Sigmoid colon (tissue), 7 donors: Measurements from ENCODE around the gene FBXO8. TPM values are rescaled to one million over a fixed set of nuclear protein-coding genes. Genes with fewer than 3 reads are reported as not detected.

ENCODE experiments used
- DNase-seq: peaks from one replicate; pipeline ENCODE4 v3.0.0-alpha.2; 2019
- H3K27ac ChIP-seq, 4 donors: fragments of 200-600 bp; sonication (generic); one replicate each; pipeline ENCODE4 v1.5.1; 2016 to 2019; ENCODE audit warnings: mild to moderate bottlenecking in 1 of 4
- H3K27me3 ChIP-seq, 3 donors: fragments of 200-600 bp; sonication (generic); one replicate each; pipeline ENCODE4 v1.5.1; 2019; ENCODE audit warnings: mild to moderate bottlenecking in 1 of 3
- H3K36me3 ChIP-seq, 4 donors: fragments of 200-600 bp; sonication (generic); one replicate each; pipeline ENCODE4 v1.5.1; 2016 to 2019
- H3K4me1 ChIP-seq, 4 donors: fragments of 200-600 bp; sonication (generic); one replicate each; pipeline ENCODE4 v1.5.1; 2017 to 2019
- H3K4me3 ChIP-seq, 4 donors: fragments of 200-600 bp; sonication (generic); one replicate each; pipeline ENCODE4 v1.5.1; 2017 to 2019; ENCODE audit warnings: mild to moderate bottlenecking in 2 of 4, moderate library complexity in 1 of 4
- H3K9me3 ChIP-seq, 4 donors: fragments of 200-600 bp in 3 of 4; sonication (generic) in 3 of 4; one replicate each; pipeline versions ENCODE4 v1.5.1 to v1.6.1; 2013 to 2019
- EP300 ChIP-seq, 4 donors: sonication (generic); formaldehyde crosslinking; IDR thresholded peaks; one replicate each; pipeline ENCODE4 v1.6.1; 2017; ENCODE audit warnings: antibody characterized with exemption in 4 of 4
- POLR2A ChIP-seq, 2 donors: fragments of 450-650 bp; IDR thresholded peaks; one replicate each; pipeline ENCODE4 v1.6.1; 2016; ENCODE audit warnings: antibody characterized with exemption in 2 of 2, mild to moderate bottlenecking in 2 of 2, moderate library complexity in 2 of 2
- POLR2AphosphoS5 ChIP-seq, 4 donors: sonication (generic); formaldehyde crosslinking; IDR thresholded peaks; one replicate each; pipeline ENCODE4 v1.6.1; 2017; ENCODE audit warnings: antibody characterized with exemption in 4 of 4
- WGBS, 2 donors: extraction: QIAGEN DNeasy Blood & Tissue Kit; methylation state at CpG; one replicate each; pipeline ENCODE4 v1.1.7; 2013; 5-methylcytosine and 5-hydroxymethylcytosine counted together
- intact Hi-C: fragments of 100-400 bp; cut with DNase I; formaldehyde crosslinking; loops from one replicate; pipeline ENCODE4 v1.15.1; 2023
- polyA plus RNA-seq, 3 donors: library from polyadenylated mRNA; stranded (reverse); fragments of 200-250 nt; gene quantifications; one replicate each; pipeline ENCODE4 v1.2.3, GENCODE V29; 2013
- total RNA-seq, 4 donors: library from RNA; depleted of rRNA; stranded (reverse); fragments of >200 nt; gene quantifications; one replicate each; pipeline ENCODE4 v1.1.0, GENCODE V29; 2016
- TF ChIP-seq, protein P1 (sequence below), 4 experiments: fragments of 450-650 bp in 3 of 4; fragments of 200-600 bp in 1 of 4; IDR thresholded peaks; one replicate each; pipeline ENCODE4 v1.5.1; 2016 to 2019; ENCODE audit warnings: antibody characterized with exemption in 4 of 4, mild to moderate bottlenecking in 3 of 4, moderate library complexity in 2 of 4
- donor health status: healthy with polysubstance abuse.
- donor health status: Bipolar disorder and iron deficiency.
- donor health status: healthy.

FBXO8 gene
- total and polyA plus RNA-seq, 7 donors = 14.5 to 68.8 (median 42.8) TPM

DNA sequence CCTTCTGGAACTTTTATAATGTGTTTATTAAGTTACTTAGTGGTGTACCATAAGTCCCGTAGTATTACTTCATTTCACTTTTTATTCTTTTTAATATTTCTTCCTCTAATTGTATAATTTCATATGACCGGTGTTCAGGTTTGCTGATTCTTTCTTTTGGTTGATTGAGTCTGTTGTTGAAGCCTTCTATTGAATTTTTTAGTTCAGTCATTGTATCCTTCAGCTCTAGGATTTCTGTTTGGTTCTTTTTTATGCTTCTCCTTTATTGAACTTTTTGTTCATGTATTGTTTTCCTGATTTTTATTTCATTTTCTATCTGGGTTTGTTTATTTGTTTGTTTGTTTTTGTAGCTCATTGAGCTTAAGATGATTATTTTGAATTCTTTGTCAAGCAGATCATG is 9.0 kb upstream of the FBXO8 start:
- no peak for DNase-seq
- no peak overlapping the region for H3K4me3 ChIP-seq
- TF ChIP-seq POLR2A (IDR thresholded peaks at IDR 0.05) = no peak
- no peak for TF ChIP-seq POLR2AphosphoS5 (IDR thresholded peaks at IDR 0.05)
- TF ChIP-seq EP300 (IDR thresholded peaks at IDR 0.05) = no peak
- TF ChIP-seq, protein P1, sequence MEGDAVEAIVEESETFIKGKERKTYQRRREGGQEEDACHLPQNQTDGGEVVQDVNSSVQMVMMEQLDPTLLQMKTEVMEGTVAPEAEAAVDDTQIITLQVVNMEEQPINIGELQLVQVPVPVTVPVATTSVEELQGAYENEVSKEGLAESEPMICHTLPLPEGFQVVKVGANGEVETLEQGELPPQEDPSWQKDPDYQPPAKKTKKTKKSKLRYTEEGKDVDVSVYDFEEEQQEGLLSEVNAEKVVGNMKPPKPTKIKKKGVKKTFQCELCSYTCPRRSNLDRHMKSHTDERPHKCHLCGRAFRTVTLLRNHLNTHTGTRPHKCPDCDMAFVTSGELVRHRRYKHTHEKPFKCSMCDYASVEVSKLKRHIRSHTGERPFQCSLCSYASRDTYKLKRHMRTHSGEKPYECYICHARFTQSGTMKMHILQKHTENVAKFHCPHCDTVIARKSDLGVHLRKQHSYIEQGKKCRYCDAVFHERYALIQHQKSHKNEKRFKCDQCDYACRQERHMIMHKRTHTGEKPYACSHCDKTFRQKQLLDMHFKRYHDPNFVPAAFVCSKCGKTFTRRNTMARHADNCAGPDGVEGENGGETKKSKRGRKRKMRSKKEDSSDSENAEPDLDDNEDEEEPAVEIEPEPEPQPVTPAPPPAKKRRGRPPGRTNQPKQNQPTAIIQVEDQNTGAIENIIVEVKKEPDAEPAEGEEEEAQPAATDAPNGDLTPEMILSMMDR (IDR thresholded peaks at IDR 0.05) = no peak
- no peaks in the 10 kb centered on the region for H3K27me3 ChIP-seq
- peaks cover 0 to 8% (median 0%) of the 10 kb centered on the region in 4 donors for H3K9me3 ChIP-seq
- 95 to 98% methylated on average over 2 of the region's 2 CpGs for WGBS, 2 donors
- no peaks in the 10 kb centered on the region for H3K4me1 ChIP-seq
- H3K27ac ChIP-seq = no peak overlapping the region
- intact Hi-C loops = no loop called here
- peaks cover 0 to 7% (median 0%) of the 10 kb centered on the region in 4 donors for H3K36me3 ChIP-seq

DNA sequence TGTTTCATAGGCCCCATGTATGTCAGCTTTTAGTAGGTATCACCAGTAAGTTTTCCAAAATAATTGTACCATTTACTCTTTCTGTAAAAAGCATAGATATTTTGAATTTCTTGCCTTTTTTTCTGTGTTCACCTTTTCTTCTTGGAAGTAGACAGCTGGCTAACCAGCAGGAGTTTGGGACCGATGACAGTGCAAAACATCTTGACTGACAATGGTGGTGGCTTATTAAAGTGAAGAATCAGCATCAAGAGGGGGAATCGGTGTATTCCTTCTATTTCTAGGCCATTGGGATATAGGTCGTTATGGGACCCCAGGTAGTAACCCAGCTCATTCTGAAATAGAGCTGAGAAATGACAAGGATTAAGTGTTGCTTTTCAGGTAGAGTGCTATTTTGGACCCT is 3.4 kb upstream of the FBXO8 start:
- H3K4me1 ChIP-seq = peaks cover 0 to 32% (median 26%) of the 10 kb centered on the region in 4 donors
- no peaks in the 10 kb centered on the region for H3K27me3 ChIP-seq
- peaks cover 0 to 1% (median 0%) of the 10 kb centered on the region in 4 donors for H3K9me3 ChIP-seq
- H3K27ac ChIP-seq = no peak overlapping the region
- H3K36me3 ChIP-seq = peaks cover 0 to 2% (median 0%) of the 10 kb centered on the region in 4 donors
- WGBS, 2 donors = 95 to 96% methylated on average over 3 of the region's 3 CpGs
- TF ChIP-seq POLR2AphosphoS5 (IDR thresholded peaks at IDR 0.05) (no peak), POLR2A (IDR thresholded peaks at IDR 0.05) (no peak)
- no peak overlapping the region for H3K4me3 ChIP-seq
- intact Hi-C loops = no loop called here
- DNase-seq = no peak

DNA sequence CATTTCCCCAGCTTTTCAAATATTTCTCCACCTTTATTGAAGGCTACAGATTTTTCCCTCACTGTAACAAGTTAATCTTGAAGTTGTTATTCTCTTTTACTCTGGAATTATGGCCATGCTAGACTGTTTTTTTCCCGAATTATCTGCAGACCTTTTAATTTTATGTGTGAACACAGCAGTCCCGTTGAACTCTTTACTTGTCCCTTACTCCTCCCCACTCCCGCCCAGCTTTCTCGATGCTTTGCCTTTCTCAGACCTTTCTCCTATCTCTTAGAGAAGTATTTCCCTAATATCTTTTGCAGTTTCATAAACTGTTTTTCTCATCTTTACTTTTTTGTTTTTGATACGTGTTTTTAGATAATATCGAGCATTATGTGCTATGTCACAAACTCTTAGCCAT is 1.0 kb upstream of the FBXO8 start:
- Histone ChIP-seq H3K36me3 (no peaks in the 10 kb centered on the region), H3K4me3 (peak overlapping the region; percentile 64 to 83 (median 72)), H3K27me3 (no peaks in the 10 kb centered on the region), H3K27ac (peak overlapping the region; percentile 89 to 97 (median 94)), H3K9me3 (no peaks in the 10 kb centered on the region), H3K4me1 (peaks cover 0 to 48% (median 32%) of the 10 kb centered on the region in 4 donors)
- no peak for TF ChIP-seq POLR2A (IDR thresholded peaks at IDR 0.05)
- TF ChIP-seq, protein P1 (IDR thresholded peaks at IDR 0.05) = no peak
- DNase-seq = no peak
- intact Hi-C loops = no loop called here
- WGBS, 2 donors = 5 to 15% methylated on average over 6 of the region's 6 CpGs

DNA sequence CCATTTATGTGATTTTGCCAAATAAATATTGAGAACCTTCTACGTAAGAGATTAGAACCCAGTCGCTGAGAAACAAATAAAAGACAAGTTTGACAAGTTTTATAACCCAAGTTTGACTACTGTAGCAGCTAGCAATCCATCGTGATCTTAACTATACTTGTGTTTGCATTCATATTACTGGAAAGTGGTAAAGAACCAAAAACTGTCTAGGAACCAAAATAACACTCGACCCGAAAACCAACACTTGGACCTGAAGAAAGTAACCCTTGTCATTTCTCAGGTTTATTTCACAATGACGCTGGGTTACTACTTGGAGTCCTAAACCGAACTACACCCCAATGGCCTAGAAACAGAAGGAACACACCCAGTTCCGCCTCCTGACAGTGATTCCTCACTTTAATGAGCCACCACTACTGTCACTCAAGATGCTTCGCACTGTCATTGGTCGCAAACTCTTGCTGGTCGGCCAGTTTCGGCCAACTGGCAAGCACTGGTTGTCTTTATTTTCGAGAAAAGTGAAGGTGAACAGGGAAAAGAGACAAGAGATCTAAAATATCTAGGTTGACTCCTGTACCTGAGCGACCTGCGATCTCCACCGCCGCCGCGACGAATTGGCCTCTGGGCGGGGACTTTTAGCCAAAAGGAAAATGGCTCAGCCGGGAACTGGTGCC is 496 bp downstream of the FBXO8 start:
- DNase-seq = peak; percentile 91
- H3K27me3 ChIP-seq = no peaks in the 10 kb centered on the region
- WGBS, 2 donors = 0 to 2% methylated on average over 22 of the region's 22 CpGs
- peaks cover 0 to 58% (median 34%) of the 10 kb centered on the region in 4 donors for H3K4me1 ChIP-seq
- TF ChIP-seq EP300 (IDR thresholded peaks at IDR 0.05) (no peak), POLR2AphosphoS5 (IDR thresholded peaks at IDR 0.05) (peak in 3 of 4 donors; percentile 8 to 74 (median 21))
- peak overlapping the region; percentile 89 to 97 (median 94) for H3K27ac ChIP-seq
- H3K9me3 ChIP-seq = no peaks in the 10 kb centered on the region
- H3K36me3 ChIP-seq = no peaks in the 10 kb centered on the region
- peak overlapping the region; percentile 64 to 83 (median 72) for H3K4me3 ChIP-seq
- intact Hi-C loops = no loop called here

DNA sequence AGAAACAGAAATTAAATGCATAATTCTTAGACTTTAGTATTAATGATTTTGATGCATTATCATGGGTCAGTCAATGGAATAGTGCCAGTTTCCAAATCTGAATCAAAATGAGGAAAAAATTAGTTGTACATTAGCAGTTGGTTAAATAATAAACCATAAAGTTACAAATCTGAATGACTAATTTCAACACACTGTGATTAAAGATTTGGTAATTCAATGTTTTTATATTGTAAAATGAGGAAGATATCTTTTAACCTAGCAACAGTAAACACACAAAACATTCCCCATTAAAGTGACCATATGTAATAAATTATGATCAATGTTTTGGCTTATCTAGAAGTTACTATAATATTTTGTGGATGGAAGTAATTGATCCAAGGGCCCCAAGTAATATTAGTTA is 1.6 kb downstream of the FBXO8 start:
- Histone ChIP-seq H3K9me3 (no peaks in the 10 kb centered on the region), H3K4me1 (peaks cover 0 to 67% (median 37%) of the 10 kb centered on the region in 4 donors), H3K36me3 (no peaks in the 10 kb centered on the region), H3K27ac (peak overlapping the region in 2 of 4 donors; percentile 89 to 97), H3K4me3 (peak overlapping the region in 2 of 4 donors; percentile 65 to 79), H3K27me3 (no peaks in the 10 kb centered on the region)
- TF ChIP-seq POLR2A (IDR thresholded peaks at IDR 0.05) (no peak), POLR2AphosphoS5 (IDR thresholded peaks at IDR 0.05) (no peak), EP300 (IDR thresholded peaks at IDR 0.05) (no peak)
- TF ChIP-seq, protein P1 (IDR thresholded peaks at IDR 0.05) = no peak
- DNase-seq = no peak
- intact Hi-C loops = no loop called here
